Colon (tissue), 2 donors: Measurements from ENCODE around the gene TMC8.
"Not testable (repeated sequence)": the region's sequence is repeated elsewhere in the genome, so short reads cannot be mapped to it uniquely, and the experiment has no call there.

Experiments
- FAIRE-seq: peaks from 2 replicates; lab custom pipeline; 2012; peaks lifted over from hg19 to GRCh38; lab: Jason Lieb, UNC
- donor health status: control.
- donor health status: control.

Gene TMC8

DNA sequence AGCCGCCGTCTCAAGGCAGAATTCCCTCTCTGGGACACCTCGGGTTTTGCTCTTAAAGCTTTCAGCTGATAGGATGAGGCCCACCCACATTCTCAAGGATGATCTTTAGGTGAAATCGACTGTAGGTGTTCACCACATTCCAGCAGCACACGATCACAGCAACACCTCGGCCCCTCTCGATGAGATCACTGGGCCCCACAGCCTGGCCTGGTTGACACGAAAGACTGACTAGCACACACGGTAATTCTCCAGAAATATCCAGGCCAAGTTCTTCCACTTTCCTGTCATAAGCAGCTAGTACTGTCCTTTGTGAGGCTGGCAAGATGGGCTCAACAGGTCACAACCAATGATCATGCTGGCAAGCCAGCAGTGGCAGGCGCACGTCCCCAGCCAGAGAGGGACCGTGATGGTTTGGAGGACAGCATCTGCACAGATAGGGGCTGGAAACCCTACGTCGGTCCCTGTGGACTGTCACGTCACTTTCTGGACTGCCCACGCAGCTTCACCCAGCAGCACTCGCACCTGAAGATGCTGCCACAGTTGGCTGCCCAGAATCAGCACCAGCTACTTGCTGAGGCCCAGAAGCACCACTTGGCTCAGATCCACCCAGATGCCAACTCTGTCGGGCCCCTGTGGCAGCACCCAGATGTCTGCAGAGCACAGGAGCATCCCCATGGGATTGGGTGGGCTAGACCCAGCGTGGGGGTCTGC lies 19.4 kb upstream of the TMC8 start:
- no peak for FAIRE-seq

DNA sequence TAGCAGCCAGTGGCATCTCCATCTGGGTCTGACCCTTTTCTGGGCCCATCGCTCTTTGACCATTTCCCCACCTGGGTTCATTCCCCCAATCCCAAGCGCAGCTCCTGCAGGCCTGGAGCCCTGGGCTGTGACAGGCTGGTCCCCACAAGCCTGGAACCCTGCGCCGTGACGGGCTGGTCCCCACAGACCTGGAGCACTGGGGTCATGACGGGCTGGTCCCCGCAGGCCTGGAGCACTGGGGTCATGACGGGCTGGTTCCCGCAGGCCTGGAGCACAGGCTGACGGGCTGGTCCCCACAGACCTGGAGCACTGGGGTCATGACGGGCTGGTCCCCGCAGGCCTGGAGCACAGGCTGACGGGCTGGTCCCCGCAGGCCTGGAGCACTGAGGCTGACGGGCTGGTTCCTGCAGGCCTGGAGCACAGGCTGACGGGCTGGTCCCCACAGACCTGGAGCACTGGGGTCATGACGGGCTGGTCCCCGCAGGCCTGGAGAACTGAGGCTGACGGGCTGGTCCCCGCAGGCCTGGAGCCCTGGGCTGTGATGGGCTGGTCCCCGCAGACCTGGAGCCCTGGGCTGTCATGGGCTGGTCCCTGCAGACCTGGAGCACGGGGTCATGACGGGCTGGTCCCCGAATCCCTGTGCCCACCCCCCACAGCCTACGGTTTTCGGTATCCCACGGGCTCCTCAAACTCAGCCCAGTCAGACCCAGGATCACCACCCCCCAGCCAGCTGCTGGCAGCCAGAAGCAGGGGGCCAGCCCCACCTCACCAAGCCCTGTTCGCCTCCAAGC lies 18.6 kb upstream of the TMC8 start:
- no peak for FAIRE-seq

- FAIRE-seq, result no peak
These were observed 17.8 kb upstream of the TMC8 start for GRCh38 chr17:78112518-78113471.

GRCh38 chr17:78113804-78114785 lies 16.5 kb upstream of the TMC8 start:
- no peak for FAIRE-seq

DNA sequence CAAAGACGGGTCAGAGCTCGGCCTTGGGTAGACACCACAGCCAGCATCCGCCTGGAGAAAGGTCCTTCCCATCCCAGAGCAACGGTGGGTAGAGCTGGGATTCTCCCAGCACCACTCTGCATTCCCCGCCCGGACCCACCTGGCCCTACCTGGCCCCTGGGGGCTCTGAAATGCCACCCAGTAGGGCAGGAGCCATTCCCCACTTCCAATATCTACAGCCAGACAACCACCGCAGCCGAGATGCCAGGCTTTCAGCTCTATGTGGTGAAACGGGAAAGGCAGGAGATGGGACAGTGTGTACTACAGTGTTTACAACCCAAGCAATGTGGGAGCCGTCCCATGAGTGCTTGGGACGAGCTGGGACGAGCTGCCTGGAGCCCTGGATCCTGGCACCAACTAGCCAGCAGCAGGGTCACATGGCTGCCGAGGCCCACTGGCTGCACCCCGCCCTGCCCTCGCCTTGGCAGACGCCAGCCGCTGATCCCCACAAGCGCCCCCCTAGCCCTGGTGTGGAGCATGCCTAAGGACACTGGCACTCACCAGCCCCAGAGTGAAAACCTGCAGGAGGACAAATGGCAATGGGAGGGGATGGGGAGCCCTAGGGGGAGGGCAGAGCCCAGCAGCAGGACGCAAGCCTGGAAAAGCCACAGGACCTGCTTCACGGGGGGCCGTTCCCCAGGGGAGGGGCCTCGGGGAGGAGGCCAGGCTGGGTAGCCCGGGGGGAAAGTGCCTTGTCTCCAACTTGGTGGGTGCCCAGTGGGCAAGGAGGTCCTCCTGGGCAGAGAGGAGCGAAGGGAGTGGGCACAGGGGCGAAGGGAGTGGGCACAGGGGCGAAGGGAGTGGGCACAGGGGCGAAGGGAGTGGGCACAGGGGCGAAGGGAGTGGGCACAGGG lies 15.5 kb upstream of the TMC8 start:
- FAIRE-seq, result no peak

GRCh38 chr17:78115803-78116202 lies 14.8 kb upstream of the TMC8 start:
- not testable (repeated sequence) for FAIRE-seq

GRCh38 chr17:78116411-78116810 lies 14.2 kb upstream of the TMC8 start:
- FAIRE-seq, result no peak

GRCh38 chr17:78117027-78117981 lies 13.3 kb upstream of the TMC8 start:
- no peak for FAIRE-seq

DNA sequence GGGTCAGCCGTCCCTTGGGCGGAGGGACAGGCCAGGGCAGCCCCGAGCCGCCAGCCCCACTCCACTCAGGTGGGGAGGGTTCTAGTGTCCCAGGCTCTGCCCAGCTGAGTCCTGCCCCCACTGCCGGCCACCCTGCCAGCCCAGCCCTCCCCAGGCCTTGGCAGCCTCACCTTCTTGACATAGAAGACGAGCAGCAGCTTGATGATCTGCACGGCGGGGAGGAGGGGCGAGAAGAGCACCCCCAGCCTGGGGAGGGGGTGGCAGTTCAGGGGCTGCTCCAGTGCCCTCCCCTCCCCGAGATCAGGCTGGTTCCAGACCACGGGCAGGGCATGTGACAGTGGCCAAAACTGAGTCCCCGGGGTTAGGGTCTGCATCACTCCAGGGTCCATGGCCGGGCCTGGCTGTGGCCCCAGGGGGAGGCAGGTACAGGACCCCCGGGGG lies 11.8 kb upstream of the TMC8 start:
- FAIRE-seq, result no peak

- FAIRE-seq, result no peak
These were observed 10.0 kb upstream of the TMC8 start for GRCh38 chr17:78120537-78120936.

- FAIRE-seq, result no peak
These were observed 9.4 kb upstream of the TMC8 start for GRCh38 chr17:78120971-78121800.

- no peak for FAIRE-seq
These were observed 8.8 kb upstream of the TMC8 start for GRCh38 chr17:78121801-78122215.

- FAIRE-seq, result no peak
These were observed 8.2 kb upstream of the TMC8 start for GRCh38 chr17:78122216-78122930.

DNA sequence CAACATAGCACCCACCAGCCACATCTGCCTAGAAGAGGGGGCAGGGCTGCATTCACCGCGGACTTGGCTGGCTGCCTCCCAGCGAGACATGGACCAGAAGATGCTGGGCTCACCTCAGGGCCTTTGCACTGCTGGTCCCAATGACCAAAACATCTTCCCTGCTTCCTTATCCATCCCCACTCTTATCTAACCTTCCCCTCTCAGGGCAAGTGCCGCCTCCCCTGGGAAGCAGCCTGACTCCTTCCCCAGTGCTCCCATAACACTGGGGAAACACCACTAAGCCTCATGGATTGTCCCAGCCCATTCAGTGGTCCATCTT lies 7.7 kb upstream of the TMC8 start:
- FAIRE-seq, result no peak

DNA sequence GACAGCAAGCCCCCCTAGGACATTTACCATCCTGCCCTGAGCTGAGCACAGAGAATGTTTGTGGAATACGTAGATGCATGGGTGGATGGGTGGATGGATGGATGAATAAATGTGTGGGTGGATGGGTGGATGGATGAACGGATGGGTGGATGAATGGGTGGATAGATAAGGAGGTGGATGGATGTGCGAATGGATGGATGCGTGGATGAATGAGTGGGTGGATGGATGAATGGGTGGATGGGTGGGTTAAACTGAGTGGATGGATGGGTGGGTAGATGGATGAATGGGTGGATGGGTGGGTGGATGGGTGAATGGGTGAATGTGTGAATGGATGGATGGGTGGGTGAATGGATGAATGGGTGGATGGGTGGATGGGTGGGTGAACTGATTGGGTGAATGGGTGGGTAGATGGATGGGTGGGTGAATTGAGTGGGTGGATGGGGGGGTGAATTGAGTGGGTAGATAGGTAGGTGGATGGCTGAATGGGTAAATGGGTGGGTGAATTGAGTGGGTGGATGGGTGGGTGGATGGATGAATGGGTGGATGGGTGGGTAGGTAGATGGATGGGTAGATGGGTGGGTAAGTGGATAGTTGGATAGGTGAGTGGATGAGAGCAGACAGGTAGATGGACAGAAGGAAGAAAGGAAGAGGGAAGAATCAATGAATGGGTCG lies 7.2 kb upstream of the TMC8 start:
- FAIRE-seq, result no peak

DNA sequence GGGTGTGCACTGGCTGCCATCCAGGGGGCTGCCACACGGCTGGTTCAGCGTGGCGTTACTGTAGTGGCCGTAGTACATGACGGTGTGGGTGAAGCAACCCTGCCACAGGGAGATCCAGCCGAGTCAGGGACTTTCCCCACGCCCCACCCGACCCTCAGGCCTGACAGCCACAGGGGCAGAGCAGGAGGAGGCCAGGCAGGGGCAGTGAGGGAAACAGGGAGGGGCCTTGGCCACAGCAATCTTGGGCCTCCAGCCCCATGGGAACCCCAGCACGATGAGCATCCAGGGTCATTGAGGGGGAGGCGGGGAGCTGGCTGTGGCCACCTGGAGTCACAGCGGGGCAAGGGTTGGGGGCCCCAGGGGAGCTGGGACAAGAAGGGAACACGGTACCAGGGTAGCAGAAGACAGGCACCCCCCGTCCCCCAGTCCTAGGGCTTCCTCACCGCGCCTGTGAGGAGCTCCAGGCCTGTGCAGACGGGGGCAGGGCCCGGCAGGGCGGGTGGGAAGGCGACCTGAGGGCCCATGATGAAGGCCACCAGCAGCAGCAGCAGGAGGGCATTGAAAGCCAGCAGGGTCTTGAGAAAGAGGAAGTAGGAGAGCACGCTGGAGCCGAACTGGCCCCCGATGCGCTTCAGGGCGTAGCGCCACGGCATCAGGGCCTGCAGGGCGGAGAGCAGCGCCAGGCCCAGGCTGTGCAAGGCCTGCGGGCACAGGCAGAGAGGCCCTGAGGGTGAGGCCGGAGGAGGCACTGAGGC lies 6.3 kb upstream of the TMC8 start:
- FAIRE-seq, result no peak
